IMR-90 (cell line): ENCODE results near the gene RPP30. TPM values are rescaled to one million over a fixed set of nuclear protein-coding genes. Genes with fewer than 3 reads are reported as not detected.

Source experiments
- ATAC-seq: fragments of 200-7000 bp; cut with Tn5 transposase; 2 replicates; pipeline ENCODE4 v1.9.1; 2020; ENCODE audit warnings: low read depth, mild to moderate bottlenecking, moderate library complexity
- BruUV-seq: library from RNA; stranded (reverse); fragments of 400-500 nt; replicated peaks from 2 replicates; lab custom pipeline; 2021; lab: Mats Ljungman, UMichigan
- CTCF ChIA-PET: fragments of 300-600 bp; formaldehyde crosslinking; extraction: SDS; loops from one replicate; lab custom pipeline; 2021; ENCODE audit warnings: antibody characterized with exemption; lab: Yijun Ruan, JAX
- POLR2A ChIA-PET: fragments of 300-600 bp; sonication (Branson Sonifier 250); formaldehyde crosslinking; loops from one replicate; lab custom pipeline; 2022; ENCODE audit warnings: antibody characterized with exemption; ENCODE audit not compliant: unreplicated experiment; lab: Charles Lee
- DNase-seq: peaks from one replicate; pipeline ENCODE4 v3.0.0; 2013
- H2AFZ ChIP-seq: replicated peaks from 2 replicates; pipeline ENCODE3; 2013; ENCODE audit warnings: low read length, mild to moderate bottlenecking; ENCODE audit not compliant: poor library complexity
- H2AK5ac ChIP-seq: 2 replicates; pipeline ENCODE4 v1.6.1; 2013; ENCODE audit warnings: low read depth, low read length, inconsistent platforms
- H2AK9ac ChIP-seq: replicated peaks from 2 replicates; pipeline ENCODE3; 2013; ENCODE audit warnings: mild to moderate bottlenecking, low read depth, low read length, moderate library complexity; ENCODE audit not compliant: poor library complexity
- H2BK120ac ChIP-seq: 2 replicates; pipeline ENCODE4 v1.6.1; 2013; ENCODE audit warnings: low read depth, low read length, inconsistent platforms
- H2BK15ac ChIP-seq: 3 replicates; pipeline ENCODE4 v1.6.1; 2013; ENCODE audit warnings: low read depth, low read length, inconsistent platforms
- H2BK20ac ChIP-seq: 2 replicates; pipeline ENCODE4 v1.6.1; 2013; ENCODE audit warnings: low read depth, mild to moderate bottlenecking, inconsistent platforms, low read length, moderate library complexity
- H2BK5ac ChIP-seq: 2 replicates; pipeline ENCODE4 v1.6.1; 2013; ENCODE audit warnings: mild to moderate bottlenecking, low read depth, low read length, inconsistent platforms; ENCODE audit not compliant: poor library complexity, severe bottlenecking
- H3K14ac ChIP-seq: replicated peaks from 2 replicates; pipeline ENCODE4 v1.6.1; 2013; ENCODE audit warnings: low read depth, low read length, inconsistent platforms
- H3K18ac ChIP-seq: 2 replicates; pipeline ENCODE4 v1.6.1; 2013; ENCODE audit warnings: low read depth, low read length, control low read depth
- H3K23ac ChIP-seq: 2 replicates; pipeline ENCODE4 v1.6.1; 2013; ENCODE audit warnings: low read depth, low read length, inconsistent platforms
- H3K27ac ChIP-seq: 2 replicates; pipeline ENCODE4 v1.5.1; 2013; ENCODE audit warnings: mild to moderate bottlenecking, control low read depth, low read length; ENCODE audit not compliant: insufficient read depth
- H3K27me3 ChIP-seq: 2 replicates; pipeline ENCODE4 v1.6.1; 2013; ENCODE audit warnings: low read length; ENCODE audit not compliant: control insufficient read depth, insufficient read depth
- H3K36me3 ChIP-seq: 2 replicates; pipeline ENCODE4 v1.6.1; 2013; ENCODE audit warnings: low read length, mixed read lengths; ENCODE audit not compliant: control insufficient read depth, insufficient read depth
- H3K4ac ChIP-seq: 2 replicates; pipeline ENCODE4 v1.6.1; 2013; ENCODE audit warnings: low read depth, low read length, inconsistent platforms
- H3K4me1 ChIP-seq: 2 replicates; pipeline ENCODE4 v1.6.1; 2013; ENCODE audit warnings: low read length, mixed read lengths; ENCODE audit not compliant: control insufficient read depth, insufficient read depth
- H3K4me2 ChIP-seq: 2 replicates; pipeline ENCODE4 v1.6.1; 2013; ENCODE audit warnings: low read depth, mild to moderate bottlenecking, control low read depth, low read length, moderate library complexity
- H3K4me3 ChIP-seq: 2 replicates; pipeline ENCODE4 v1.5.1; 2013; ENCODE audit warnings: low read depth, mild to moderate bottlenecking, control low read depth, low read length, moderate library complexity; ENCODE audit not compliant: insufficient read depth
- H3K56ac ChIP-seq: 2 replicates; pipeline ENCODE4 v1.6.1; 2013; ENCODE audit warnings: low read length, inconsistent platforms; ENCODE audit not compliant: insufficient read depth; ENCODE audit errors: extremely low read depth
- H3K79me1 ChIP-seq, 2 experiments: 2 replicates each; pipeline ENCODE4 v1.6.1; 2013; ENCODE audit warnings: low read length in 2 of 2, inconsistent platforms in 1 of 2, low read depth in 1 of 2
- H3K9ac ChIP-seq: 2 replicates; pipeline ENCODE4 v1.6.1; 2013; ENCODE audit warnings: low read depth, low read length, control low read depth
- H3K9me1 ChIP-seq: 2 replicates; pipeline ENCODE4 v1.6.1; 2013; ENCODE audit warnings: low read length, inconsistent platforms; ENCODE audit not compliant: insufficient read depth
- H3K9me3 ChIP-seq: 2 replicates; pipeline ENCODE4 v1.6.1; 2013; ENCODE audit warnings: low read length; ENCODE audit not compliant: control insufficient read depth, insufficient read depth
- H4K20me1 ChIP-seq: 2 replicates; pipeline ENCODE4 v1.6.1; 2013; ENCODE audit warnings: low read length, inconsistent platforms; ENCODE audit not compliant: insufficient read depth
- H4K5ac ChIP-seq: 2 replicates; pipeline ENCODE4 v1.6.1; 2013; ENCODE audit warnings: mild to moderate bottlenecking, low read depth, low read length, control low read depth
- H4K8ac ChIP-seq, 2 experiments: 2 replicates each; pipeline ENCODE4 v1.6.1; 2013; ENCODE audit warnings: low read depth in 2 of 2, low read length in 2 of 2, control low read depth in 1 of 2, inconsistent platforms in 1 of 2
- H4K91ac ChIP-seq: 2 replicates; pipeline ENCODE4 v1.6.1; 2013; ENCODE audit warnings: low read depth, low read length, inconsistent platforms; ENCODE audit not compliant: insufficient read depth
- FOS ChIP-seq: fragments of 150-350 bp; IDR thresholded peaks from 2 replicates; pipeline ENCODE4 v1.6.1; 2016; ENCODE audit warnings: low read depth, low read length
- MAFK ChIP-seq: IDR thresholded peaks from 2 replicates; pipeline ENCODE4 v1.6.1; 2012; ENCODE audit warnings: low read depth, low read length, improper control_type of control experiment
- MXI1 ChIP-seq: IDR thresholded peaks from 2 replicates; pipeline ENCODE4 v1.6.1; 2012; ENCODE audit warnings: low read depth, mild to moderate bottlenecking, low read length, moderate library complexity, borderline replicate concordance
- NFE2L2 ChIP-seq: fragments of 150-350 bp; IDR thresholded peaks from 2 replicates; pipeline ENCODE4 v1.6.1; 2016; ENCODE audit warnings: low read depth, mild to moderate bottlenecking, low read length
- POLR2A ChIP-seq: IDR thresholded peaks from 2 replicates; pipeline ENCODE4 v1.6.1; 2012; ENCODE audit warnings: mild to moderate bottlenecking, low read depth, low read length
- RAD21 ChIP-seq: IDR thresholded peaks from 2 replicates; pipeline ENCODE4 v1.6.1; 2012; ENCODE audit warnings: low read length, improper control_type of control experiment
- RCOR1 ChIP-seq: IDR thresholded peaks from 2 replicates; pipeline ENCODE4 v1.6.1; 2012; ENCODE audit warnings: mild to moderate bottlenecking, low read length, improper control_type of control experiment; ENCODE audit not compliant: insufficient replicate concordance
- RFX5 ChIP-seq: IDR thresholded peaks from 2 replicates; pipeline ENCODE4 v1.8.0; 2012; ENCODE audit warnings: low read depth, mild to moderate bottlenecking, low read length, moderate library complexity
- SMC3 ChIP-seq: fragments of 150-350 bp; IDR thresholded peaks from 2 replicates; pipeline ENCODE4 v1.6.1; 2016; ENCODE audit warnings: low read depth, mild to moderate bottlenecking, antibody characterized with exemption, low read length, moderate library complexity
- WGBS, 2 experiments: methylation state at CpG; one replicate each; pipeline versions ENCODE4 v1.1.5 to v1.1.7; 2013; ENCODE audit warnings: missing lambda C conversion rate in 2 of 2; ENCODE audit not compliant: insufficient read length in 1 of 2; ENCODE audit errors: extremely low coverage in 2 of 2; 5-methylcytosine and 5-hydroxymethylcytosine counted together
- dilution Hi-C: fragments of 300-500 bp; cut with HindIII; formaldehyde crosslinking; loops from one replicate; pipeline ENCODE4 v1.14.3; 2018; ENCODE audit warnings: low sequenced_read_pairs; ENCODE audit not compliant: unreplicated experiment
- in situ Hi-C: fragments of 300-500 bp; cut with MboI; formaldehyde crosslinking; loops from 3 replicates; pipeline ENCODE4 v1.14.3; 2019; ENCODE audit warnings: low sequenced_read_pairs, inconsistent platforms, mixed read lengths
- intact Hi-C: fragments of 100-400 bp; cut with micrococcal nuclease; formaldehyde crosslinking; loops from 2 replicates; pipeline ENCODE4 v1.10.0; 2022
- polyA plus RNA-seq, 3 experiments: library from polyadenylated mRNA; depleted of rRNA; stranded (reverse); fragments of >200 nt; gene quantifications; 2 replicates each; pipeline ENCODE4 v1.2.3, GENCODE V29; 2012; ENCODE audit warnings: low replicate concordance in 1 of 3
- total RNA-seq: library from RNA; depleted of rRNA; stranded (reverse); fragments of >200 nt; gene quantifications from 2 replicates; pipeline ENCODE4 v1.2.3, GENCODE V29; 2012
- TF ChIP-seq, protein P1 (sequence below): fragments of 150-350 bp; IDR thresholded peaks from 2 replicates; pipeline ENCODE4 v1.6.1; 2017; ENCODE audit warnings: mild to moderate bottlenecking, antibody characterized with exemption, low read length, low read depth

RPP30 gene
- total and polyA plus RNA-seq, 2 of the 4 experiments (the other 2 are of a cell fraction): 27.6 to 45.2 TPM

- Histone ChIP-seq H3K36me3 (peaks cover 15% of the 10 kb centered on the region), H2BK5ac (no peak overlapping the region), H3K9me3 (no peaks in the 10 kb centered on the region), H4K91ac (no peak overlapping the region), H4K20me1 (no peaks in the 10 kb centered on the region), H2BK20ac (no peak overlapping the region), H2AK9ac (no peak overlapping the region), H3K4me3 (no peak overlapping the region), H3K9me1 (no peaks in the 10 kb centered on the region), H3K14ac (no peak overlapping the region), H3K4ac (no peak overlapping the region), H3K56ac (no peak overlapping the region), H3K4me2 (no peak overlapping the region), H3K23ac (no peak overlapping the region), H3K79me1 (0 out of 4 replicates have a peak, but pooled peaks cover 0 to 2% of the 10 kb centered on the region in 2 experiments), H3K27me3 (no peaks in the 10 kb centered on the region), H2BK120ac (no peak overlapping the region), H3K27ac (no peak overlapping the region), H2BK15ac (no peak overlapping the region), H3K4me1 (no peaks in the 10 kb centered on the region), H2AK5ac (no peak overlapping the region), H4K8ac (no peak overlapping the region), H2AFZ (no peak overlapping the region), H4K5ac (no peak overlapping the region), H3K18ac (no peak overlapping the region), H3K9ac (no peak overlapping the region)
- no TSS peak for BruUV-seq
- ChIA-PET CTCF (interaction anchor here (0.6 to 2.1 kb wide), 9 partner anchors 7 to 1478 kb away, joined by 3 to 8 read pairs (median 5); partner anchors contain the start of genes RPP30 and TNKS2), POLR2A (no interaction called here)
- dilution Hi-C loops: loop anchor here (25.0 kb wide), 1 partner anchor 383 kb away; no protein-coding TSS in a partner anchor
- TF ChIP-seq RCOR1 (no peak), RFX5 (no peak), SMC3 (no peak), MAFK (no peak), POLR2A (no peak), MXI1 (no peak), NFE2L2 (no peak), FOS (no peak), RAD21 (no peak)
- TF ChIP-seq, protein P1, sequence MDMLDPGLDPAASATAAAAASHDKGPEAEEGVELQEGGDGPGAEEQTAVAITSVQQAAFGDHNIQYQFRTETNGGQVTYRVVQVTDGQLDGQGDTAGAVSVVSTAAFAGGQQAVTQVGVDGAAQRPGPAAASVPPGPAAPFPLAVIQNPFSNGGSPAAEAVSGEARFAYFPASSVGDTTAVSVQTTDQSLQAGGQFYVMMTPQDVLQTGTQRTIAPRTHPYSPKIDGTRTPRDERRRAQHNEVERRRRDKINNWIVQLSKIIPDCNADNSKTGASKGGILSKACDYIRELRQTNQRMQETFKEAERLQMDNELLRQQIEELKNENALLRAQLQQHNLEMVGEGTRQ: no peak
- WGBS, 2 experiments: no CpG with 5 or more reads among the region's 2 CpGs
- DNase-seq (no peak), ATAC-seq (no peak)
- in situ Hi-C loops: no loop called here
- intact Hi-C loops: no loop called here
Measured at GRCh38 chr10:90879062-90879461, 7.3 kb downstream of the RPP30 start.
